Prostate gland (tissue), 2 donors: ENCODE results near the gene PDXK. TPM values are rescaled to one million over a fixed set of nuclear protein-coding genes. Genes with fewer than 3 reads are reported as not detected.

Experiments
- DNase-seq: peaks from one replicate; pipeline ENCODE4 v3.0.0-alpha.2; 2019; ENCODE audit warnings: low spot score
- H3K27ac ChIP-seq, 2 donors: fragments of 200-600 bp; sonication (generic); 2 replicates each; pipeline ENCODE4 v1.5.1; 2017 to 2019
- H3K27me3 ChIP-seq: fragments of 200-600 bp; sonication (generic); replicated peaks from 2 replicates; pipeline ENCODE4 v1.5.1; 2019; ENCODE audit not compliant: insufficient read depth
- H3K36me3 ChIP-seq, 2 donors: fragments of 200-600 bp; sonication (generic); 1 replicate in 1 of 2; 2 replicates in 1 of 2; pipeline versions ENCODE4 v1.5.1 to v1.8.1; 2017 to 2019
- H3K4me1 ChIP-seq: fragments of 200-600 bp; sonication (generic); replicated peaks from 2 replicates; pipeline ENCODE4 v1.5.1; 2019
- H3K4me3 ChIP-seq, 2 donors: fragments of 200-600 bp; sonication (generic); 2 replicates each; pipeline ENCODE4 v1.5.1; 2017 to 2019
- H3K9me3 ChIP-seq: fragments of 200-600 bp; sonication (generic); 2 replicates; pipeline ENCODE4 v1.5.1; 2017
- POLR2A ChIP-seq: fragments of 450-650 bp; IDR thresholded peaks from one replicate; pipeline ENCODE4 v1.6.1; 2016; ENCODE audit warnings: antibody characterized with exemption, mild to moderate bottlenecking
- POLR2AphosphoS5 ChIP-seq: sonication (generic); formaldehyde crosslinking; IDR thresholded peaks from one replicate; pipeline ENCODE4 v1.6.1; 2017; ENCODE audit warnings: antibody characterized with exemption
- WGBS: methylation state at CpG from one replicate; pipeline ENCODE4 v1.1.5; 2018; 5-methylcytosine and 5-hydroxymethylcytosine counted together
- intact Hi-C: fragments of 100-400 bp; cut with DNase I; formaldehyde crosslinking; loops from one replicate; pipeline ENCODE4 v1.14.2; 2022
- small RNA-seq, 2 donors: library from RNA; depleted of rRNA; stranded (forward); fragments of <200 nt; gene quantifications; one replicate each; pipeline ENCODE3, GENCODE V24; 2016
- total RNA-seq, 2 donors: library from RNA; depleted of rRNA; stranded (reverse); fragments of >200 nt; gene quantifications; one replicate each; pipeline ENCODE4 v1.1.0, GENCODE V29; 2016
- TF ChIP-seq, protein P1 (sequence below), 4 experiments: fragments of 200-600 bp in 2 of 4; fragments of 450-650 bp in 2 of 4; sonication (generic) in 2 of 4; IDR thresholded peaks; 1 replicate in 3 of 4; 2 replicates in 1 of 4; pipeline ENCODE4 v1.5.1; 2016 to 2019; ENCODE audit warnings: antibody characterized with exemption in 4 of 4, mild to moderate bottlenecking in 2 of 4, moderate library complexity in 2 of 4

The PDXK gene
- total RNA-seq, 2 donors from 2014 or later: 61.4 to 161 TPM

DNA sequence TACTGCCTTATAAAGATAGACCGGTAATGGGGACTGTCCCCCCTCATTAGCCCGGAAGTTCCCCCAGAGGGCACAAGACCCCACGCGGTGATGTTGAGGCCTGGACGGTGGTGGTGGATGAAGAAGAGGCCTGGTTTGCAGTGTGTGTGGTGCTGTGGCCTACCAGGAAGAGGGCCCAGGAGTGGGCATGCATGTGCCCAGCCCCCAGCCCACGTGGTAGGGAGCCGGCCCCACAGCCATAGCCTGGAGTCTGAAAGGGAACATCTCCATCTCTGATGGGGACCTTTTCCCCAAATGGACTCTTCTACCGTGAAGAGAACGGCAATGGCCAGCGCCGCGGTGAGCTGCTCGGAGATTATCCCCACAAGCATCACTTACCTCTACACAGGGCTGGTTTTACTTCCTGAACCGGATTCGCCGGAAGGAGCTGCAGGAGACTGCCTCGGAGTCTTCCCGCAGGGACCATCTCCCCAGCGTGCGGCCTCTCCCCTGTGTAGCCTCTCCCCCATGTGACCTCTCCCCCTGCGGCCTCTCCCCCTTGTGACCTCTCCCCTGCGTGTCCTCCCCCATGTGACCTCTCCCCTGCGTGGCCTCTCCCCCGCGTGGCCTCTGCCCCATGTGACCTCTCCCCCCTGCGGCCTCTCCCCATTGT lies 91.0 kb downstream of the PDXK start:
- H3K27me3 ChIP-seq: no peaks in the 10 kb centered on the region
- intact Hi-C loops: loop anchor here (1.0 to 10.0 kb wide), 2 partner anchors 125 to 165 kb away; no protein-coding TSS in a partner anchor
- TF ChIP-seq POLR2AphosphoS5 (no peak), POLR2A (no peak)
- TF ChIP-seq, protein P1, sequence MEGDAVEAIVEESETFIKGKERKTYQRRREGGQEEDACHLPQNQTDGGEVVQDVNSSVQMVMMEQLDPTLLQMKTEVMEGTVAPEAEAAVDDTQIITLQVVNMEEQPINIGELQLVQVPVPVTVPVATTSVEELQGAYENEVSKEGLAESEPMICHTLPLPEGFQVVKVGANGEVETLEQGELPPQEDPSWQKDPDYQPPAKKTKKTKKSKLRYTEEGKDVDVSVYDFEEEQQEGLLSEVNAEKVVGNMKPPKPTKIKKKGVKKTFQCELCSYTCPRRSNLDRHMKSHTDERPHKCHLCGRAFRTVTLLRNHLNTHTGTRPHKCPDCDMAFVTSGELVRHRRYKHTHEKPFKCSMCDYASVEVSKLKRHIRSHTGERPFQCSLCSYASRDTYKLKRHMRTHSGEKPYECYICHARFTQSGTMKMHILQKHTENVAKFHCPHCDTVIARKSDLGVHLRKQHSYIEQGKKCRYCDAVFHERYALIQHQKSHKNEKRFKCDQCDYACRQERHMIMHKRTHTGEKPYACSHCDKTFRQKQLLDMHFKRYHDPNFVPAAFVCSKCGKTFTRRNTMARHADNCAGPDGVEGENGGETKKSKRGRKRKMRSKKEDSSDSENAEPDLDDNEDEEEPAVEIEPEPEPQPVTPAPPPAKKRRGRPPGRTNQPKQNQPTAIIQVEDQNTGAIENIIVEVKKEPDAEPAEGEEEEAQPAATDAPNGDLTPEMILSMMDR (IDR thresholded peaks at IDR 0.05): no peak
- no peak overlapping the region for H3K27ac ChIP-seq
- no peaks in the 10 kb centered on the region for H3K9me3 ChIP-seq
- no peaks in the 10 kb centered on the region for H3K36me3 ChIP-seq
- peaks cover 7% of the 10 kb centered on the region for H3K4me1 ChIP-seq
- DNase-seq: no peak
- WGBS: 46% methylated on average over 26 of the region's 26 CpGs
- no peak overlapping the region for H3K4me3 ChIP-seq

DNA sequence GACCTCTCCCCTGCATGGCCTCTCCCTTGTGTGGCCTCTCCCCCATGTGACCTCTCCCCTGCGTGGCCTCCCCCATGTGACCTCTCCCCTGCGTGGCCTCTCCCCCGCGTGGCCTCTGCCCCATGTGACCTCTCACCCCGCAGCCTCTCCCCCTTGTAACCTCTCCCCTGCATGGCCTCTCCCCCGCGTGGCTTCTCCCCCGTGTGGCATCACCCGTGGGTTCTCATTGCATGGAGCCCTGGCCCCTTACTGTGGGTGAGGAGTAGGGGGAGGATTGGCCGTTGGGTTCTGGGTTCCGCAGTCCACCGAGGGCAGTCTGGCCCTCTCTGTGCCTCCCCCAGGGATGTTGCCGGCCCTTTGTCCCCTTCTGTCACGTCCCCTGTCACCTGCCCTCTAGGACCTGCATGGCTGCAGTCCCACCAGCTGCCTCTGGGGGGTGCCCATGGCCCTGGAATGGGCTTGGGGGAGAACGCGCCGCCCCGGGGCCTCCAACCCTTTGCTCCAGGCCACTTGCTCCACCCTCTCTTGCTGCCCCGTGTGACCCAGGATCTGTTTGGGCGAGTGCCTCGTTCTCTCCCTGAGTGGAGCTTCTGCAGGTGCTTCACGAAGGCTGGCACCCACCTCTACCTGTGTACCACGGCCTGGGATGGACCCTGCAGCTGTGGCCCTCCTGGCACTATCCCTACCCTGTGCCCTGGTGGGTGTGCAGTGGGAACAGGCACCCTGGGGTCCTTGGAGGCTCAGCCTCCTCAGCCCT lies 91.8 kb downstream of the PDXK start:
- H3K36me3 ChIP-seq: no peaks in the 10 kb centered on the region
- WGBS: 11% methylated on average over 17 of the region's 23 CpGs
- H3K27me3 ChIP-seq: no peaks in the 10 kb centered on the region
- peak overlapping the region in 1 of 2 donors; percentile 31 for H3K27ac ChIP-seq
- peak; percentile 21 for TF ChIP-seq POLR2AphosphoS5
- TF ChIP-seq, protein P1 (IDR thresholded peaks at IDR 0.05): peak; percentile 91 to 98 (median 96)
- TF ChIP-seq POLR2A: no peak
- peaks cover 7% of the 10 kb centered on the region for H3K4me1 ChIP-seq
- intact Hi-C loops: loop anchor here (1.0 to 10.0 kb wide), 2 partner anchors 124 to 165 kb away; no protein-coding TSS in a partner anchor
- H3K4me3 ChIP-seq: no peak overlapping the region
- no peaks in the 10 kb centered on the region for H3K9me3 ChIP-seq
- DNase-seq: peak; percentile 74

- no peak for DNase-seq
- H3K27ac ChIP-seq: peak overlapping the region; percentile 25 to 31
- H3K36me3 ChIP-seq: no peaks in the 10 kb centered on the region
- TF ChIP-seq POLR2AphosphoS5 (no peak), POLR2A (no peak)
- TF ChIP-seq, protein P1 (IDR thresholded peaks at IDR 0.05): no peak
- H3K9me3 ChIP-seq: no peaks in the 10 kb centered on the region
- WGBS: 45% methylated on average over 24 of the region's 24 CpGs
- H3K27me3 ChIP-seq: no peaks in the 10 kb centered on the region
- no peak overlapping the region for H3K4me3 ChIP-seq
- intact Hi-C loops: loop anchor here (10.0 kb wide), 1 partner anchor 123 kb away; no protein-coding TSS in a partner anchor
- peaks cover 7% of the 10 kb centered on the region for H3K4me1 ChIP-seq
Measured at GRCh38 chr21:43811262-43812105, 92.6 kb downstream of the PDXK start.

Small RNA genes lying within 50 kb of the gene (small RNA-seq; reads per million reads assigned to genes)
- 0 reads per million in 2 donors for gene AP001052.1

Other genes starting within 250 kb of the PDXK start
- gene HSF2BP, start 59.6 kb upstream of the PDXK start, total RNA-seq: 1 to 10 TPM; 3.2 to 7.0 TPM
- 10 to 100 TPM; 22.7 to 38.3 TPM for gene RRP1B, start 59.6 kb upstream of the PDXK start, total RNA-seq
- 10 to 100 TPM; 13.3 to 34.7 TPM for gene CSTB, start 57.2 kb downstream of the PDXK start, total RNA-seq
- 10 to 100 TPM; 29.4 to 37.5 TPM for gene RRP1, start 70.4 kb downstream of the PDXK start, total RNA-seq
- gene AGPAT3, start 146.1 kb downstream of the PDXK start, total RNA-seq: 10 to 100 TPM; 31.3 to 53.5 TPM